ENCODE measurements around the gene ADAMTS2.

GRCh38 chr5:179271428-179271734 lies 73.9 kb downstream of the ADAMTS2 start:
- no peak for TF ChIP-seq CTCF (IDR thresholded peaks at IDR 0.05; ENCODE audit: insufficient read depth, low read length, poor library complexity, severe bottlenecking)
- TF ChIP-seq EZH2phosphoT487 (conservative IDR thresholded peaks at IDR 0.05; ENCODE audit: low read length) = no peak
